Body of pancreas (tissue), 4 donors: ENCODE measurements around the gene ST14. TPM values are rescaled to one million over a fixed set of nuclear protein-coding genes. Genes with fewer than 3 reads are reported as not detected.

ENCODE experiments used
- ATAC-seq: fragments of 150-250 bp; one replicate; pipeline ENCODE4 v1.9.1; 2016
- DNase-seq, 4 donors: peaks; one replicate each; pipeline ENCODE4 v3.0.0-alpha.2; 2019
- H3K27ac ChIP-seq, 4 donors: fragments of 200-600 bp; sonication (generic); 1 replicate in 3 of 4; 2 replicates in 1 of 4; pipeline versions ENCODE4 v1.5.1 to v1.6.1; 2016 to 2019; ENCODE audit warnings: mild to moderate bottlenecking in 1 of 4, mixed read lengths in 1 of 4, moderate library complexity in 1 of 4
- H3K27me3 ChIP-seq, 2 donors: fragments of 200-600 bp; sonication (generic); one replicate each; pipeline ENCODE4 v1.6.0; 2016; ENCODE audit warnings: mild to moderate bottlenecking in 1 of 2
- H3K36me3 ChIP-seq, 2 donors: fragments of 200-600 bp; sonication (generic); replicated peaks in 1 of 2; 2 replicates each; pipeline ENCODE4 v1.5.1; 2016; ENCODE audit warnings: low read depth in 2 of 2; ENCODE audit not compliant: insufficient read depth in 1 of 2
- H3K4me1 ChIP-seq: fragments of 200-600 bp; sonication (generic); one replicate; pipeline ENCODE4 v1.6.0; 2016
- H3K4me3 ChIP-seq, 2 donors: fragments of 200-600 bp; sonication (generic); 1 replicate in 1 of 2; 2 replicates in 1 of 2; pipeline ENCODE4 v1.5.1; 2016 to 2019
- H3K9me3 ChIP-seq, 3 donors: fragments of 200-600 bp; sonication (generic); 1 replicate in 2 of 3; 2 replicates in 1 of 3; pipeline ENCODE4 v1.5.1; 2016
- POLR2A ChIP-seq, 3 donors: fragments of 450-650 bp; IDR thresholded peaks; one replicate each; pipeline ENCODE4 v1.6.1; 2016; ENCODE audit warnings: antibody characterized with exemption in 3 of 3, mild to moderate bottlenecking in 2 of 3
- WGBS, 2 donors: methylation state at CpG; one replicate each; pipeline ENCODE4 v1.1.5; 2017; 5-methylcytosine and 5-hydroxymethylcytosine counted together
- intact Hi-C: fragments of 100-400 bp; cut with DNase I; formaldehyde crosslinking; loops from one replicate; pipeline ENCODE4 v1.15.1; 2023
- total RNA-seq, 2 donors: library from RNA; depleted of rRNA; stranded (reverse); fragments of >200 nt; gene quantifications; one replicate each; pipeline ENCODE4 v1.1.0, GENCODE V29; 2016
- TF ChIP-seq, protein P1 (sequence below), 7 experiments: fragments of 450-650 bp in 4 of 7; fragments of 200-600 bp in 3 of 7; sonication (generic) in 3 of 7; IDR thresholded peaks; one replicate each; pipeline ENCODE4 v1.5.1; 2016 to 2019; ENCODE audit warnings: antibody characterized with exemption in 7 of 7

ST14 gene
- total RNA-seq, 2 donors from 2014 or later, result 55.3 to 61.0 TPM

DNA sequence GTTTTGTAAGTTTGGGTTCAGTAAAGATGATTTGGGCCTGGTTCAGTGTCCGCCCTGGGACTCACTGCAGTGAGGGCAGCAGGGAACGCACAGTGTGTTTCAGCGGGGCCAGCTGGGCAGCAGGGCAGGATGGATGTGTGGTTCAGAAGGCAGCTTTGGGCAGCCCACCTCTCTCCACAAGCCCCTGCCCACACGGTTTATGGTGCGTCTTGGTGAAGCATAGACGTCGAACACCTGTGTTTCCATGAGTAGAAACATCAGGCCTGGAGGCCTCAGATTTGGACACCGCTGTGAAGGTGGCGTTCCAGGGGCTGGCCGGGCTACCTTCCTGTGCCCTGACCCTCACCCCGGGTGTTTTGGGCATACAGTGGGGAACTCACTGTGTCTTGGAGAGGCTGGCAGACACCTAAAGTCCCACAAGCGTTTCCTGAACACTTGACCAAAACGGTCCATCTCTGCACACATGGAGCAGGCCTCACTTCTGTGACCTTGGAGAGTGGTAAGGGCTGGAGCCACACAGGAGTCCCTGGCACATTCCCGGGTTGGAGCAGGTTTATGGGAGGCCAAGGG is 59.0 kb downstream of the ST14 start:
- ATAC-seq (no peak), DNase-seq (peak in 1 of 4 donors; percentile 3)

DNA sequence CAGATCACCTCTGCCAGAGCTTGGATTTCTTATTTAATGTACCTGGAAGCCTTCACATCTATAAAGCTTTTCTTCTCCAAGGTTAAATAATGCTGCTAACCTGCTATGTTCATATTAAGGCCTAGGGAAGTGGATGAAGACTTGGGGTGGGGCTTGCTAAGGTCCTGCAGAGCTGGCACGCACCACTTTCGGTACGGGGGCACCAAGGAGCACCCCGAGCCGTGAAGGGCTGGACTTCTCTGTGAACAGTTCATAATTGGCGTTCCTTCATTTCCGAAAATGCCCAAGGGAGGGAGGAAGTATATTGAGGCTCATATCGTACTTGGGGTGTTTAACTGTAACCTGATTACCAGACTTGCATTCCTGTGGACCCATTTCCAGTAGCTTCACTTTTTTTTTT is 59.6 kb downstream of the ST14 start:
- 95 to 100% methylated on average over 1 to 8 of the region's 8 CpGs for WGBS, 2 donors
- H3K4me1 ChIP-seq, result no peaks in the 10 kb centered on the region
- intact Hi-C loops, result loop anchor here (10.0 kb wide), 1 partner anchor 96 kb away; the partner anchor contains the start of gene ZBTB44
- TF ChIP-seq POLR2A (IDR thresholded peaks at IDR 0.05), result no peak
- TF ChIP-seq, protein P1, sequence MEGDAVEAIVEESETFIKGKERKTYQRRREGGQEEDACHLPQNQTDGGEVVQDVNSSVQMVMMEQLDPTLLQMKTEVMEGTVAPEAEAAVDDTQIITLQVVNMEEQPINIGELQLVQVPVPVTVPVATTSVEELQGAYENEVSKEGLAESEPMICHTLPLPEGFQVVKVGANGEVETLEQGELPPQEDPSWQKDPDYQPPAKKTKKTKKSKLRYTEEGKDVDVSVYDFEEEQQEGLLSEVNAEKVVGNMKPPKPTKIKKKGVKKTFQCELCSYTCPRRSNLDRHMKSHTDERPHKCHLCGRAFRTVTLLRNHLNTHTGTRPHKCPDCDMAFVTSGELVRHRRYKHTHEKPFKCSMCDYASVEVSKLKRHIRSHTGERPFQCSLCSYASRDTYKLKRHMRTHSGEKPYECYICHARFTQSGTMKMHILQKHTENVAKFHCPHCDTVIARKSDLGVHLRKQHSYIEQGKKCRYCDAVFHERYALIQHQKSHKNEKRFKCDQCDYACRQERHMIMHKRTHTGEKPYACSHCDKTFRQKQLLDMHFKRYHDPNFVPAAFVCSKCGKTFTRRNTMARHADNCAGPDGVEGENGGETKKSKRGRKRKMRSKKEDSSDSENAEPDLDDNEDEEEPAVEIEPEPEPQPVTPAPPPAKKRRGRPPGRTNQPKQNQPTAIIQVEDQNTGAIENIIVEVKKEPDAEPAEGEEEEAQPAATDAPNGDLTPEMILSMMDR (IDR thresholded peaks at IDR 0.05), result no peak
- H3K27me3 ChIP-seq, result no peaks in the 10 kb centered on the region
- no peaks in the 10 kb centered on the region for H3K36me3 ChIP-seq
- DNase-seq, result peak in 1 of 4 donors; percentile 7
- ATAC-seq, result no peak
- H3K4me3 ChIP-seq, result no peak overlapping the region
- H3K9me3 ChIP-seq, result no peaks in the 10 kb centered on the region
- H3K27ac ChIP-seq, result no peak overlapping the region

More for the DNA sequence above, 59.0 kb downstream of the ST14 start:
- TF ChIP-seq, protein P1 (IDR thresholded peaks at IDR 0.05), result no peak
- no peak for TF ChIP-seq POLR2A (IDR thresholded peaks at IDR 0.05)
- WGBS, 2 donors, result 84 to 95% methylated on average over 10 to 14 of the region's 14 CpGs
- Histone ChIP-seq H3K36me3 (no peaks in the 10 kb centered on the region), H3K4me3 (no peak overlapping the region), H3K27me3 (no peaks in the 10 kb centered on the region), H3K9me3 (no peaks in the 10 kb centered on the region), H3K4me1 (no peaks in the 10 kb centered on the region), H3K27ac (no peak overlapping the region)
- intact Hi-C loops, result loop anchor here (10.0 kb wide), 1 partner anchor 96 kb away; the partner anchor contains the start of gene ZBTB44

DNA sequence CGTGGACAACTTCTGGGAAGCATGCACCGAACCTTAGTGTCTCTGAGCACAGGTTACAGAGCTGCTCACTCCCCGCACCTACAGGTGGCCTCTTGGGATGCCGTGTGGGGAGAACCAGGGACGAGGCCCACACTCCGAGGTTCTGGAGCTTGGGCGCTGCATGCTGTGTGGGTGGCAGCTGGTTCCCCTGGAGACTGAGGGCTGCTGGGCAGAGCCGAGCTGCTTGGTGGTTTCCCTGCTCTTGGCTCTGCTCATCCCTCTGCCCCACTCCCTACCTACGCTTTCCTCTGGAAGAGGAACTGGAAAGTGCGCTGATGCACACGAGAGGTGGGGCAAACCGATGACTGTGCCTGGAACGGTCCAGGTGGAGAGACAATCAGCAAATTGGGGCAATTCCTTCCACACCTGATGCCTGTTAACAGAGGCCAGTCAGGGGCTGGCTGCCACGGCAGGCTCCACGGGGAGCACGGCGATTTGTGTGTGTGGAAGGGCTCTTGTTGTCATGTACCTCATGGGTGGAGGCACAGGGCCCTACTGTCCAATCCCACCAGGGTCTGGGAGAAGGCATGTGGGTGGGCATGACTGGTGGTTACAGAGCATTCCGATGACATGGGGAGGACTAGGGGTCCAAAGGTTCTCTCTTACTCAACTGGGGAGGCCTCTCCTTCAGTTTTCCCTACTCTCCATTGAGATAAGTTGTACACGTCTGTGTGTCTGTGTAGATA is 60.9 kb downstream of the ST14 start:
- intact Hi-C loops, result no loop called here
- no peak overlapping the region for H3K4me3 ChIP-seq
- no peaks in the 10 kb centered on the region for H3K4me1 ChIP-seq
- TF ChIP-seq, protein P1 (IDR thresholded peaks at IDR 0.05), result no peak
- TF ChIP-seq POLR2A (IDR thresholded peaks at IDR 0.05), result no peak
- H3K27ac ChIP-seq, result no peak overlapping the region
- H3K9me3 ChIP-seq, result no peaks in the 10 kb centered on the region
- H3K27me3 ChIP-seq, result no peaks in the 10 kb centered on the region
- ATAC-seq (no peak), DNase-seq (no peak)
- 83 to 88% methylated on average over 9 to 19 of the region's 19 CpGs for WGBS, 2 donors
- H3K36me3 ChIP-seq, result no peaks in the 10 kb centered on the region

DNA sequence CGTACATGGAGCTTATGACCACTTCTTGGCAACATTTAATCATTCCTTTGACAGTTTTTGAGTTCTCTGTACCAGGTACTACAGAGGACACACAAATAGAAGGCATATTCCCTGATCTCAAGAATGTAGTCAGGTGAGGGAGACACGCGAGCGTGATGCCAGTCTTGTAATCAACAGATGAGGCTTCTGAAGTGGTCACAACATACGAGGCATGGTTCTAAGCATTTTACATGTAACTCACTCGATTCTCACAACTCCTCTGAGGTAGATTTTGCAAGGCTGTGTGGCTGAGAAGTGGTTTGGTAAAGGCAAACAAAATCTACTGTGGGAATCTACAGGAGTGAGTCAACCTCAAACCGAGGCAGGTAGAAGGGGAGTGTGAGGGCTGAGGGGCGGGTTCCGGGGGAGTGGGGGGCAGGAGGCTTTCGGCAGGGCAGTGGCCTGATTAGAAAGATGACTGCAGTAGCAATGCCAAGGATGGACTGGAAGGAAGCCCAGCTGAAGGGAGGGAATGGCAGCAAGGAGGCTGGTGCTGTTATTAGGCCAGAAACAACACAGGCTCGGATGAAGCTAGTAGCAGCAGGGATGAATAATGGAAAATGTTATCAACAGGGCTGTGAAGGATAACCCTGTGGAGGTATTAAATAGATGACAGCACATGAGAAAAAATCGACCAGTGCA is 63.8 kb downstream of the ST14 start:
- no peaks in the 10 kb centered on the region for H3K27me3 ChIP-seq
- intact Hi-C loops, result no loop called here
- no peak overlapping the region for H3K4me3 ChIP-seq
- H3K9me3 ChIP-seq, result no peaks in the 10 kb centered on the region
- ATAC-seq (no peak), DNase-seq (no peak)
- no peaks in the 10 kb centered on the region for H3K36me3 ChIP-seq
- TF ChIP-seq, protein P1 (IDR thresholded peaks at IDR 0.05), result no peak
- TF ChIP-seq POLR2A (IDR thresholded peaks at IDR 0.05), result no peak
- 42 to 48% methylated on average over 12 of the region's 12 CpGs for WGBS, 2 donors
- no peaks in the 10 kb centered on the region for H3K4me1 ChIP-seq
- no peak overlapping the region for H3K27ac ChIP-seq
